ENCODE data around the gene CREB3L4.

GRCh38 chr1:153946622-153947241 is 21.0 kb upstream of the CREB3L4 start, which contains the start of gene DENND4B:
- peak; percentile 87 for TF ChIP-seq CTCF (conservative IDR thresholded peaks at IDR 0.05; ENCODE audit: low read length)
- no peak for TF ChIP-seq EZH2phosphoT487 (IDR thresholded peaks at IDR 0.05; ENCODE audit: borderline replicate concordance, low read depth, low read length)

Data from OCI-LY7 (cell line).